SH-SY5Y (cell line): ENCODE data around the gene SRRM2.

Experiments
- GATA2 ChIP-seq: IDR thresholded peaks from 2 replicates; pipeline ENCODE4 v1.6.1; 2011; ENCODE audit warnings: mild to moderate bottlenecking, low read depth, low read length
- GATA3 ChIP-seq: IDR thresholded peaks from 2 replicates; pipeline ENCODE4 v1.6.1; 2011; ENCODE audit warnings: low read depth, mild to moderate bottlenecking, low read length, moderate library complexity

SRRM2 gene

GRCh38 chr16:2779978-2780898 lies 27.8 kb downstream of the SRRM2 start:
- TF ChIP-seq GATA2: no peak
- TF ChIP-seq GATA3: no peak

GRCh38 chr16:2782583-2783351 lies 30.3 kb downstream of the SRRM2 start:
- TF ChIP-seq GATA3 (no peak), GATA2 (no peak)

GRCh38 chr16:2783581-2784357 lies 31.3 kb downstream of the SRRM2 start:
- TF ChIP-seq GATA2 (no peak), GATA3 (no peak)

GRCh38 chr16:2784358-2785100 lies 32.1 kb downstream of the SRRM2 start:
- TF ChIP-seq GATA2: no peak
- TF ChIP-seq GATA3: no peak

- TF ChIP-seq GATA3 (no peak), GATA2 (no peak)
Observed at GRCh38 chr16:2785101-2785991, 32.9 kb downstream of the SRRM2 start.

GRCh38 chr16:2786061-2786825 lies 33.8 kb downstream of the SRRM2 start:
- TF ChIP-seq GATA3 (no peak), GATA2 (no peak)

GRCh38 chr16:2786826-2787151 lies 34.4 kb downstream of the SRRM2 start:
- TF ChIP-seq GATA2: no peak
- TF ChIP-seq GATA3: no peak

- TF ChIP-seq GATA2 (no peak), GATA3 (no peak)
Observed at GRCh38 chr16:2787406-2787805, 35.0 kb downstream of the SRRM2 start, which contains the start of gene PRSS33. TSS of gene PRSS33 (minus strand) at chr16:2787560. CDS start at chr16:2786547, 1,013 bp downstream.

GRCh38 chr16:2787961-2788360 lies 35.5 kb downstream of the SRRM2 start:
- no peak for TF ChIP-seq GATA2
- no peak for TF ChIP-seq GATA3

GRCh38 chr16:2790631-2791030 lies 38.2 kb downstream of the SRRM2 start:
- TF ChIP-seq GATA2 (no peak), GATA3 (no peak)

GRCh38 chr16:2791174-2791573 lies 38.7 kb downstream of the SRRM2 start:
- no peak for TF ChIP-seq GATA2
- TF ChIP-seq GATA3: no peak

- TF ChIP-seq GATA2 (no peak), GATA3 (no peak)
Observed at GRCh38 chr16:2792940-2793339, 40.5 kb downstream of the SRRM2 start.
